GM12865 (cell line): Measurements from ENCODE around the gene ODF4.
A peak's percentile ranks its signal among the peaks of the same experiment; 100 is the strongest.

Source experiments
- DNase-seq: peaks from one replicate; pipeline ENCODE4 v3.0.0; 2010; ENCODE audit warnings: low read depth
- H3K4me3 ChIP-seq: 2 replicates; pipeline ENCODE4 v1.5.1; 2011; ENCODE audit warnings: mild to moderate bottlenecking, low read depth, low read length, control low read depth
- CTCF ChIP-seq: IDR thresholded peaks from 2 replicates; pipeline ENCODE4 v1.5.1; 2011; ENCODE audit warnings: low read length, control low read depth, low read depth, inconsistent platforms; ENCODE audit not compliant: insufficient read depth; ENCODE audit errors: missing control alignments

Gene ODF4

DNA sequence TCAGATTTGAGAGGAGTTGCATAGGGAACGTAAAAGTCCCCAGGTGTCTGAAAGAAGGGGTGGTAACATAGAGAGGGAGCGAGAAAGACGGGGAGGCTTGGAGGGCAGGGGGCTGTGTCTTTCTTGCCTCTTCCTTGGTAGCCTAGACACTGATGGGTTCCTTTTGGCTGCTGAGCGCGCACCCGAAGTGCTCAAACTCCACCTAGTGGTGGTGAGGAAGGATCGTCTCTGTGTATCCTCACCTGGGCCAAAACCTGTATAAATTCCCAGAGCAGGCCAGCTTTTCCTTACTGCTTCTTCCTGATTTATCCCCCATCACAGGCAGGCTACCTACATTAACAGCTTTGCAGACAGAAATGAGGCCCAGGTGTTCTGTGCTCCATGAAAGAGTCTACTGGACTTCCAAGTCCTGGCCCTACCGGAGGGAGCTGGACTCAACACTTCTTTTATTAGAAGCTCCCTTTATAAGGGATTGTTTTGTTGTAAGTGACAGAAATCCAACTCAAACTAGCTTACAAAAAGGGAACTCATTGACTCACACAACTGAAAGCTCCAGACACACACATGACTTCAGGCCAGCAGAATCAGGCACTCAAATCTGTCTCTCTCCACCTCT is 38.9 kb upstream of the ODF4 start:
- peak; percentile 80 for DNase-seq
- peak; percentile 88 for TF ChIP-seq CTCF
- H3K4me3 ChIP-seq, result no peak overlapping the region

DNA sequence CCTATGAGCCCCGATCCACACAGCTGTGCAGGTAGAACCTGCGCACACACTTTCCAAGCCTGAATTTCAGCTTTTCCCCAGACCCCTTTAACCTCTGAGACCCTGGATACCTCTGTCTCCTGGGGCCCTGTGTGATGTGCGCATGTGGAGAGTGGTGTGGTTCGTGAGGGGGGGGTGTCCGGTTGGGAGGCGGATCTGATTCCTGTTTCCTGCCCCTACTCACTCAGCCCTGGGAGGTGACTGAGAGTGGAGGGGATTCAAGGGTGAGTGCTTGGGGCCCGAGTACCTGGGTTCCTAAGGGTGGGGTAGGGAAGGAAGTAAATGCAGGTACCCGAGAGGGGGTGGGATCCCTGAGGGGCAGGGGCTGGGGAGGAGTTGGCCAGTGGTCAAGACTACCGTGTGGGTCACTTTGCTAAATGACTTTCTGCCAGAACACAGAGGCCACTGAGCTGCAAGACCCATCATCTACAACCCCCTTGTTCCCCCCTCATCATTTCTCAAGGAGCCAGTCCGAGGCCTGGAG is 29.0 kb upstream of the ODF4 start:
- TF ChIP-seq CTCF, result no peak
- no peak for DNase-seq
- H3K4me3 ChIP-seq, result no peak overlapping the region

DNA sequence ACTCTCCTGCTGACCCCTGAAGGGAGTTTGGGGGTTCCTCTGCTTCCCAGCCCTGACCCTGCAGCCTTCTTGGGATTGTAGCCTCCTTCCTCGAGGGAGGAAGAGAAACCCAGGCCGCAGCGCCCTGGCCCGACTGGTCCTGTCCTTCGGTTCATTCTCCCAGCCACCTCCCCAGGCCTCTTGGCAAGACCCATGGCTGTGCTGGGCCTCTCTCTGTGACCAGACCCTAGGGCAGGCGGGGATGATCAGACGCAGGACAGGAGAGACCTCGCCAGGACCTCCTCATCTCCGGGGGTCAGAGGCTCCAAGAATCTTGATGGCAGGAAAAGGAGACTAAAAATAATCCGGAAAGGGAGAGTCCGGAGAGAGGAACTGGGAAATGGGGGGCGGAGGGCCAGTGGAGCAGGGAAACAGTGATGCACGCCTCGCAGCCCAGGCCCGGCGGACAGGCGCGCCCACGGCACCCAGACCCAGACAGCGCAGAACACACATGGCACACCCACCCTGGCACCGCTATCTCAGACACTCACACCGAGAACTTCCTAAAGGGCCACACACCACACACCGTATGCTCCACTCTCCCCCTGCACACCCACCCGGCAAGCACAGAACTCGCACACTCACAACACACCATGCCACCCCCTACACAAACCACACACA is 28.4 kb upstream of the ODF4 start:
- H3K4me3 ChIP-seq, result no peak overlapping the region
- DNase-seq, result no peak
- no peak for TF ChIP-seq CTCF

GRCh38 chr17:8312251-8312650 is 27.4 kb upstream of the ODF4 start:
- no peak overlapping the region for H3K4me3 ChIP-seq
- no peak for DNase-seq

DNA sequence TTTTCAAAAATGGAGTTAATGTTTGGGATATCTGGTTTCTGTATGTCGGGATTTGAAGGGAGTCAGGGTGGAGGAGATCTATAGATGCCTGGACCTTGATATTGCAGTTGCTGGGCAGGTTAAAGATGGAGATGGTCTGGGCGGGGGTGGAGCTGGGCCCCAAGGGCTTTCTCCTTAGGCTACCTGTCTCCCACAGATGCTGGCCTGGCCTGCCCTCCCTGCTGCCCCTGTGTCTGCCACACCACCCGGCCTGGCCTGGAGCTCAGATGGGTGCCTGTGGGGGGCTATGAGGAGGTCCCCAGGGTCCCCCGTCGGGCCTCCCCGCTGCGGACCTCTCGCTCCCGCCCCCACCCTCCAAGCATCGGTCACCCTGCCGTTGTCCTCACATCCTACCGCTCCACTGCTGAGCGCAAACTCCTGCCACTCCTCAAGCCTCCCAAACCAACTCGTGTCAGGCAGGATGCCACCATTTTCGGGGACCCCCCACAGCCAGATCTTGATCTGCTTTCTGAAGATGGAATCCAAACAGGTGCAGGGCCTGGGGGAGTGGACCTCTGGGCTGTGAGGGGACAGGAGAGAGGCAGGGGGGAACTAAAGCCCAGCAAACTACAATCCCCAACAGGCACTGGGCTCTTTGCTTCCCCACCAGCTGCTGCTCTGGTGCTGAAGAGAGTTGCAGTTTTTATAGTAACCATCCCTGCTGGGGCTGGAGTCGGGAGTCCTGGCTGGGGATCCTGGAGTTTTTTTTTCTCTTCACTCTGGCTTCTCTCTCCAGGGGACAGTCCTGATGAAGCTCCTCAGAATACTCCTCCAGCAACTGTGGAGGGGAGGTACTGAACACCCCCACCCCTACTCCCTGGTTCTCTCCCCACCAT is 26.7 kb upstream of the ODF4 start:
- no peak for DNase-seq
- TF ChIP-seq CTCF, result no peak
- no peak overlapping the region for H3K4me3 ChIP-seq

More at GRCh38 chr17:8312251-8312650, 27.4 kb upstream of the ODF4 start:
- no peak for TF ChIP-seq CTCF

GRCh38 chr17:8314797-8315763 is 24.6 kb upstream of the ODF4 start:
- no peak for TF ChIP-seq CTCF
- H3K4me3 ChIP-seq, result no peak overlapping the region
- DNase-seq, result no peak
